Lower leg skin (tissue), 4 donors: ENCODE data around the gene NRXN3. TPM values are rescaled to one million over a fixed set of nuclear protein-coding genes. Genes with fewer than 3 reads are reported as not detected.
A peak's percentile ranks its signal among the peaks of the same experiment; 100 is the strongest.

Experiments used
- DNase-seq, 2 donors: peaks; one replicate each; pipeline ENCODE4 v3.0.0-alpha.2; 2019; ENCODE audit warnings: low spot score in 2 of 2
- H3K4me3 ChIP-seq: fragments of 200-600 bp; sonication (generic); 2 replicates; pipeline ENCODE4 v1.5.1; 2017; ENCODE audit warnings: mild to moderate bottlenecking, low read depth; ENCODE audit not compliant: poor library complexity, severe bottlenecking
- POLR2A ChIP-seq, 2 donors: fragments of 450-650 bp; IDR thresholded peaks; one replicate each; pipeline ENCODE4 v1.6.1; 2016 to 2017; ENCODE audit warnings: antibody characterized with exemption in 2 of 2, mild to moderate bottlenecking in 1 of 2, moderate library complexity in 1 of 2
- WGBS, 2 donors: methylation state at CpG; one replicate each; pipeline ENCODE4 v1.1.5; 2018; 5-methylcytosine and 5-hydroxymethylcytosine counted together
- intact Hi-C: fragments of 100-400 bp; cut with DNase I; formaldehyde crosslinking; loops from one replicate; pipeline ENCODE4 v1.15.0; 2023; ENCODE audit warnings: low total_unique reads
- total RNA-seq, 4 donors: library from RNA; depleted of rRNA; stranded (reverse); fragments of >200 nt; gene quantifications; one replicate each; pipeline ENCODE4 v1.1.0, GENCODE V29; 2016
- TF ChIP-seq, protein P1 (sequence below), 3 donors: fragments of 450-650 bp; IDR thresholded peaks; one replicate each; pipeline ENCODE4 v1.5.1; 2016; ENCODE audit warnings: antibody characterized with exemption in 3 of 3, mild to moderate bottlenecking in 3 of 3, moderate library complexity in 2 of 3

NRXN3 gene
- total RNA-seq, 4 donors from 2014 or later, result 0.61 to 2.4 (median 1.7) TPM

DNA sequence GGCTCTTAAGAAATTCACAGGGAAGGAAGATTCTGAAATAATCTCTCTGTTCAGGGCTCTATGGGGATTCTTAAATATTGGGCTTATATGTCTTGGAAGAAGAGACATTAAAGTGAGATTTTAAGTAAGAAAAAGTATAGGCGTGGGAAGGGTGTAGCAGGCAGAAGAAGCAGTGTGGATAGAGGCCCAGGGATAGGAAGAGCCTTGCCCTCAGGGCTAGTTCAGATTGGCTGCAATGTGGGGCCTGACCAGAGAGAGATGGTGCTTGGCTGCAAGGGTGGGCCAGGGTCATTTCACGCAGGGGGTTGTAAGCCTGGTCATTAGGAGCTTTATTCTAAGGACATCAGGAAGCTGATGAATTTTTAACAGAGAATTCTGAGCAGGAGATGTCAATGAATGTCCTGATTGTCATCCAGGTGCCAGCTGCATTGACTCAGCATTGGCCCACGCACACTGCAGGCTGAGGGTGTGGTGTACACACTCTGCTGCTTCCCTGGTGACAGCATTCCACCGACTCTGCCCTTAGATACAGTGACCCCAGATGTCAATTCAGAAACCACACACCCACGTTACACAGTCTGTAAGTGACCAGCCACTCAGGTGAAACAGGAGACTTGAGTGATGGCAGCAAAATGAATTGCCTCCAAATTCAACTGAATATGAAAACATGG lies 582.5 kb downstream of the NRXN3 start:
- no peak for TF ChIP-seq POLR2A (IDR thresholded peaks at IDR 0.05)
- TF ChIP-seq, protein P1, sequence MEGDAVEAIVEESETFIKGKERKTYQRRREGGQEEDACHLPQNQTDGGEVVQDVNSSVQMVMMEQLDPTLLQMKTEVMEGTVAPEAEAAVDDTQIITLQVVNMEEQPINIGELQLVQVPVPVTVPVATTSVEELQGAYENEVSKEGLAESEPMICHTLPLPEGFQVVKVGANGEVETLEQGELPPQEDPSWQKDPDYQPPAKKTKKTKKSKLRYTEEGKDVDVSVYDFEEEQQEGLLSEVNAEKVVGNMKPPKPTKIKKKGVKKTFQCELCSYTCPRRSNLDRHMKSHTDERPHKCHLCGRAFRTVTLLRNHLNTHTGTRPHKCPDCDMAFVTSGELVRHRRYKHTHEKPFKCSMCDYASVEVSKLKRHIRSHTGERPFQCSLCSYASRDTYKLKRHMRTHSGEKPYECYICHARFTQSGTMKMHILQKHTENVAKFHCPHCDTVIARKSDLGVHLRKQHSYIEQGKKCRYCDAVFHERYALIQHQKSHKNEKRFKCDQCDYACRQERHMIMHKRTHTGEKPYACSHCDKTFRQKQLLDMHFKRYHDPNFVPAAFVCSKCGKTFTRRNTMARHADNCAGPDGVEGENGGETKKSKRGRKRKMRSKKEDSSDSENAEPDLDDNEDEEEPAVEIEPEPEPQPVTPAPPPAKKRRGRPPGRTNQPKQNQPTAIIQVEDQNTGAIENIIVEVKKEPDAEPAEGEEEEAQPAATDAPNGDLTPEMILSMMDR (IDR thresholded peaks at IDR 0.05), result no peak
- intact Hi-C loops, result no loop called here
- DNase-seq, result peak in 1 of 2 donors; percentile 63
- 44 to 57% methylated on average over 5 of the region's 5 CpGs for WGBS, 2 donors
- H3K4me3 ChIP-seq, result no peak overlapping the region

DNA sequence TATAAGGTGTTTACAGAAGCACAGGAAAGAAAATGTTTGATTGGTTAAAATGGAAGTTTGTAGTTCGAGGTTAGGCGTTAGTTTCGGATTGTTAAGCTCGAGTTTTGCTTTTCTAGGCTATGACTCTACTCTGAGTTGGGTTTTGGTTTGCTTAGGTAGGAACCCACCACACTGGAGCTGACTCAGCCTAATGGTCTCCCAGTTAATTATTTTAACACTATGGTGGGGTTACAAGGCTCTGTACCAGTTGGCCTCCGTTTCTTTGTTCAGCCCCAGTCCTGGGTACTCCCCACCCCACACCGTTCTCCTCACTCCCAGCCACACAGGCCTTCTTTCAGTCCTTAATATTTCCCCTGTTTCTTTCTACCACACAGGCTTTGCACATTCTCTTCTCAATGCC lies 583.9 kb downstream of the NRXN3 start:
- no peak for DNase-seq
- intact Hi-C loops, result no loop called here
- no peak overlapping the region for H3K4me3 ChIP-seq
- 88 to 90% methylated on average over 6 of the region's 6 CpGs for WGBS, 2 donors
- TF ChIP-seq, protein P1 (IDR thresholded peaks at IDR 0.05), result no peak
- TF ChIP-seq POLR2A (IDR thresholded peaks at IDR 0.05), result no peak

DNA sequence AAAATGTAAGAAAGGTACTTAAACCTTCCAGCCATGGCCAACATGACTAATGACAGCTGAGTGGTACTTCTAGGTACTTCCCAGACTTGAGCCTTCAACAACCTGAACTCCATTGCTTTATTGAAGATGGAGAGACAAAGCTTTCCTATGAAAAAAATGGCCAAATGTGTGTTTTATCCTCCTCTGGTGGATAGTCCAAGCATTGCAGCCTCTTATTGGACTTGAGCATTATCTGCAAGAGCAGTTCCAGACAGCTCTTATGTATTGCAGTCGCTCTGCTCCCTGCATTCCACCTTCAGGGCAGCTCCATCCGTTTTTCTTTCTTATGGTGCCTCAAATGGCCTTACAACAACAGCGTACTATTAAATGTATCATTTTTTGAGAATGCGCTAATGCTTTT lies 588.2 kb downstream of the NRXN3 start:
- no peak overlapping the region for H3K4me3 ChIP-seq

DNA sequence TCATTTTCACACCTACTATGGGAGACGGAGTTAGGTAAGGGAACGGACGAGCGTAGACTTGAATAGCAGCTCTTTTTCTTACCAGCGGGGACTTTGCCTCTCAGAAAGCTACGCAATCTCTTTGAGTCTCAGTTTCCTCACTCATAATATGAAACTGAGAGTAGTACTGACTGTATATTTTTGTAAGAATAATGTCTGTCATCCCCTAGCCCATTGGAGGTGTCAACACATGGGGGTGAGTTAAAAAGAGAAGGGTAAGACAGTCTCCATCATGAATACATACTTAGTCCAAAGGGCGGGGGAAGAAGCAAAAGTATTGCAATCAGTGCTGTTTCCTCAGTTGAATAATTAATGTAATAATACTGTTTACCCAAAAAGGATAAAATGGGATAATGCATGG lies 592.2 kb downstream of the NRXN3 start:
- H3K4me3 ChIP-seq, result no peak overlapping the region
- intact Hi-C loops, result no loop called here
- TF ChIP-seq POLR2A (IDR thresholded peaks at IDR 0.05), result no peak
- TF ChIP-seq, protein P1 (IDR thresholded peaks at IDR 0.05), result no peak
- DNase-seq, result no peak
- 79 to 88% methylated on average over 7 of the region's 7 CpGs for WGBS, 2 donors

More for the DNA sequence above, 588.2 kb downstream of the NRXN3 start:
- TF ChIP-seq POLR2A (IDR thresholded peaks at IDR 0.05), result no peak
- intact Hi-C loops, result no loop called here
- DNase-seq, result no peak
- 53 to 58% methylated on average over 4 of the region's 4 CpGs for WGBS, 2 donors

DNA sequence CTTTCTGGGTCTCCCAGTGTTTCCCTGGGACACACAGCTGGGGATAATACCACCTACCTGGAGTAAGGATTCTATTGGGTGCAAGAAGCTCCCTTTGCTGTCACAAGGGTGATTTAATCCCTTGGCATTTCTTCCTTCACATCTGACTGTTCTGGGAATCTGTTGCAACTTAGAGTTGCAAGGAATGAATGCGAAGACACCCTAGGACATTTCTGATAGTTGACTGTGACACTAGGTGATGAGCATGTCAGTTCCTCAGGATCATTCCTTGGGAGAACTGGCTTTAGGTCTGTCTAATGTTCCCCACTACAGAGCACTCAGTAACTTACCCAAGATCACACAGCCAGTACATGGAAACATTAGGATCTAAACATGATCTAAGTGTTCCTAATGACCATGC lies 593.6 kb downstream of the NRXN3 start:
- WGBS, 2 donors, result 90 to 94% methylated on average over 1 of the region's 1 CpG
- no peak for DNase-seq
- TF ChIP-seq, protein P1 (IDR thresholded peaks at IDR 0.05), result no peak
- TF ChIP-seq POLR2A (IDR thresholded peaks at IDR 0.05), result no peak
- no peak overlapping the region for H3K4me3 ChIP-seq
- intact Hi-C loops, result no loop called here

DNA sequence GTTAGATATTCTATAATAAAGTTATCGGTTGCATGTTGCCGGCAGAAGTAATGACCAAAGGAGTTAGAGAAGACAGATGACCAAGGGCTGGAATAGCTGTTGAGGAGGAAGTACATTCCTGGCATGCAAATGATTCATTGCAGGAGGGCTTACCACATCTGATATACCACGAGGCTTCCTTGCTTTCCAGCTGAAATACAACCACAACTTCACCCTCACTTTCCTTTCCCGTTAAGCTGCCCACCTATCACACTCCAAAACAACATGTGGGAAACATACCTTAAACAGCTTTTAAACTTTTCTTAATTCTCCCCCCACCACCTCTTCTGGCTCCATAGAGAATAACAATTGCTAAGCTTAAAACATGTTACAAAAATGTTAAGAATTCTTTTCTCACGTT lies 594.1 kb downstream of the NRXN3 start:
- TF ChIP-seq, protein P1 (IDR thresholded peaks at IDR 0.05), result no peak
- TF ChIP-seq POLR2A (IDR thresholded peaks at IDR 0.05), result no peak
- WGBS, 2 donors, result 41 to 42% methylated on average over 5 of the region's 5 CpGs
- intact Hi-C loops, result no loop called here

More for the DNA sequence above, 594.1 kb downstream of the NRXN3 start:
- H3K4me3 ChIP-seq, result no peak overlapping the region
- DNase-seq, result no peak
